ENCODE results near the gene FMNL3.
"Not testable (repeated sequence)": the region's sequence is repeated elsewhere in the genome, so short reads cannot be mapped to it uniquely, and the experiment has no call there.

The FMNL3 gene, protein sequence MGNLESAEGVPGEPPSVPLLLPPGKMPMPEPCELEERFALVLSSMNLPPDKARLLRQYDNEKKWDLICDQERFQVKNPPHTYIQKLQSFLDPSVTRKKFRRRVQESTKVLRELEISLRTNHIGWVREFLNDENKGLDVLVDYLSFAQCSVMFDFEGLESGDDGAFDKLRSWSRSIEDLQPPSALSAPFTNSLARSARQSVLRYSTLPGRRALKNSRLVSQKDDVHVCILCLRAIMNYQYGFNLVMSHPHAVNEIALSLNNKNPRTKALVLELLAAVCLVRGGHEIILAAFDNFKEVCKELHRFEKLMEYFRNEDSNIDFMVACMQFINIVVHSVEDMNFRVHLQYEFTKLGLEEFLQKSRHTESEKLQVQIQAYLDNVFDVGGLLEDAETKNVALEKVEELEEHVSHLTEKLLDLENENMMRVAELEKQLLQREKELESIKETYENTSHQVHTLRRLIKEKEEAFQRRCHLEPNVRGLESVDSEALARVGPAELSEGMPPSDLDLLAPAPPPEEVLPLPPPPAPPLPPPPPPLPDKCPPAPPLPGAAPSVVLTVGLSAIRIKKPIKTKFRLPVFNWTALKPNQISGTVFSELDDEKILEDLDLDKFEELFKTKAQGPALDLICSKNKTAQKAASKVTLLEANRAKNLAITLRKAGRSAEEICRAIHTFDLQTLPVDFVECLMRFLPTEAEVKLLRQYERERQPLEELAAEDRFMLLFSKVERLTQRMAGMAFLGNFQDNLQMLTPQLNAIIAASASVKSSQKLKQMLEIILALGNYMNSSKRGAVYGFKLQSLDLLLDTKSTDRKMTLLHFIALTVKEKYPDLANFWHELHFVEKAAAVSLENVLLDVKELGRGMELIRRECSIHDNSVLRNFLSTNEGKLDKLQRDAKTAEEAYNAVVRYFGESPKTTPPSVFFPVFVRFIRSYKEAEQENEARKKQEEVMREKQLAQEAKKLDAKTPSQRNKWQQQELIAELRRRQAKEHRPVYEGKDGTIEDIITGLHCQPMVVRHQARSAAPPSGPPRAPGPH

DNA sequence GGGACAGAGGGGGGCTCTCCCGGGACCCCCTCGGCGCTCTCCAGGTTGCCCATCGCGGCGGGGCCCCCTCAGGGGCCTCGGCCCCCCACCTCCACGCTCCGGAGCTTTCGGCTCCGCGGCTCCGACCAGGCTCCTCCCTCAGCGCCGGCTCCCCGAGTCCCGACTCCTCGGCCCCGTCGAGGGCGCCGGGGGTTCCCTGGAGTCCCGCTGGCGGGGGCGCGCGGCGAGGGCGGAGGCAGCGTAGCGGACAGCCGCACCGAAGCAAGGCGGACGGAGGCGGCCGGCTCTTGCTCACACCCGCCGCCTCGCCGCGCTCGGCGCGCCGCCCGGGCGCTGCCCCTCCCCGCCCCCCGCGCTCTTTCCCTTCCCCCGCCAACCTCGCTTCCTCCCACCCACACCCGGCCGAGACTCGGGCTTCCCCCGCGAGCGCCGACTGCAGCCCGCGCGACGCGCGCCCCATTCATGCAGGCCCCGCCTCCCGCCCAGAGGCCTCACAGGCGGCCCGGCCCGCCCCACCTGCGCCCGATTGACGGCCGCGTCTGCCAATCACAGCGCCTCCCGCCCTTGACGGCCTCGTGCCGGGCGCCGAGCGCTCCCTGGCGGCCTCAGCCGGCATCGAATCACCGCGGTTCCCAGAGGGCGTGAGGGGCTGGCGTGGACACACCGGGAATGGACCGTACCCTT, at the start of gene FMNL3:
TSS of gene FMNL3 (minus strand) at position 278 of the 684 bp plus-strand sequence. CDS start at position 53, 225 bp downstream.
- peak; percentile 99 for DNase-seq (ENCODE audit: low read depth)

DNA sequence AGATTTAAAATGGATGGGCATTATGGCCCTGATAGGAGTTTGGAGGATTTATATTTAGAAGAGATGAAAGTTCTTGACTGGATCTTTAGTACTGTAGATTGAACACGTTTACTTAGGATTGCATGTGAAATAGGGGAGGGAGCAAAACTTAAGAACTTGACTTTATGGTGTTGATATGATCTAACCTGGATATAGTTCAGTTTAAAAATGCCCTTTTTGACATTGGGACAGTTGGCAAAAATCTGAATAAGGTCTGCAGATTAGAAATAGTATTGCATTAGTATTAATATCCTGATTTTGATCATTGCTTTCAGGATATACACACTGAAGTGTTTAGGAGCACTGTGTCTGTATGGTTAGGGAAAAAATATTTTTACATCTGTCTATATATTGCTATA, 43.8 kb upstream of the FMNL3 start:
- DNase-seq (ENCODE audit: low read depth): no peak

DNA sequence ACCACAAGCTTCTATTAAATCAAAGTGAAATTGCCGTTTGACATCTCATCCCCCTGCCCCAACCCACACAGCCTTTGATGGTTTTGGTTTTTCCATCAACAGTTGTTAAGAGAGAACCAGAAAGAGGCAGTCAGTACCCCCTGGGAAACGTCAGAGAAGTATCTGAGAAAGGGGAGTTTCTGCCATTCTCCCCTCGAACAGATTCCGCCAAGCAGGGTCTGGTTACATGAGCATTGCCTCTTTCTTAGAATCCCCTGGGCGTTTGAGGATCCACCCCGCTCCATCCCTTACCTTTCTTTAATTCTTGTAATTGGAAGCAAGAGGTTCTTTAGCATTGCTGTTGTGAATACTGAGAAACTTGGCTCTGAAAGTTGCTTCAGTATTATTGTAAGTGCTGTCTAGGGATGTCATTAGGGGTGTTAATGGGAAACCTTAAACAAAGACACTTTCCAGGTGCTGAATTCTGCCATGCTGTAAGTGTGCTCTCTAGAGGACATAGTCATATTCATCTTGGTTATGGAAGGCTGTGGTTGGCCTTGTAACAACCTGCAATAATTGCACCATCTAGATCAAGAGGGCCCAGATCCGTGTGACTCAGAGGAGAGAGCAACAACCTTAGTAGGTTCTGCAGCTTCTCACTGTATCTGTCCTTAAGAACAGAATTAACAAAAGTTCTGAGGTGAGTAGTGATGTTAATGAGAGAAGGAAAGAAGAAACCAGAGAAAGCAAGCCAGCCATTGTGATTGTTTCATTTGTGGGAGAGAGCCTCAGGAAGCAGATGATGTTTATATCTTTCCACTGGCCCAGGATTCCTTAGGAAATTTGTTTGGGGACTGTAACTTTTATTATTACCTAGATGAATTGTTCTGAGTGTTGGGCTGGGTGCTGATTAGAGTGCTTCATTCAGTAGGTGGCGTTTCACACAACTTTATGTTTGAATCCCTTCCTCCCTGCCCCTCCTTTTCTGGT, 43.1 kb upstream of the FMNL3 start:
- no peak for DNase-seq (ENCODE audit: low read depth)

DNA sequence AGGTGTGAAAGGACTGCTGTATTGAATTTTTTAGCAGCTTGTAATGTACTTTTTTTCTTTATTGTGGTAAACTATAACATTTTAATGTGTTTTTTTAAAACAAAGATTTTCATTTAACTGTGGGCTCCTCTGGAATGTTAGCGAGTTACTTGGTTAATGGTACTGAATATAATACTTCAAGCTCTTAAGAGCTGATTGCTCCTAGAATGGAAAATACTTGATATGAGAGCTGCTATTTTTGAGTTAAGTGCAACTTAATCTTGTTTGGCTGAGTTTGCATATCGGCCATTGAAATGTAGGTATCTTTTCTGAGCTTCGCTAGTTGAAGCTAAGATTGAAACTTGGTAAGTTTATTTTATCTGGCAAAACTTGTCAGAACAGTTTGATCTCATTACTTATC, 41.6 kb upstream of the FMNL3 start:
- DNase-seq (ENCODE audit: low read depth): no peak

DNA sequence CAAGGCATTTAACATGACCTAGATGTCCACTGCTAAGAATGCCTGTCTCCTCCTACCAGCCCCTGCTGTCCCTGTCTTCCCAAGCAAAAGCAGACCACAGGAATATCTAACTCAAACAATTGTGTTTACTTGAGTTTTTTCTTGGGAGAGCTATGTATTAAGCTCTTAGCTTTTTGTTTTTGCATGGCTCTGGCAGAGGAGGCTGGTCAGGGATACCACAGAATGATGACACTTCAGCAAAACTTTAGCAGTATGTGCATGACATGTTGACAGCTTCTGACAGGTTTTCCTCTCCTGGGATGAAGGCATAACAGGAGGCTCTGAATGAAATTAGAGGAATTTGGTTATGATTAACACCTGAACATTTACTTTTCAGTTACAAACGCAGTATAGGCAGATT, 41.1 kb upstream of the FMNL3 start:
- no peak for DNase-seq (ENCODE audit: low read depth)

DNA sequence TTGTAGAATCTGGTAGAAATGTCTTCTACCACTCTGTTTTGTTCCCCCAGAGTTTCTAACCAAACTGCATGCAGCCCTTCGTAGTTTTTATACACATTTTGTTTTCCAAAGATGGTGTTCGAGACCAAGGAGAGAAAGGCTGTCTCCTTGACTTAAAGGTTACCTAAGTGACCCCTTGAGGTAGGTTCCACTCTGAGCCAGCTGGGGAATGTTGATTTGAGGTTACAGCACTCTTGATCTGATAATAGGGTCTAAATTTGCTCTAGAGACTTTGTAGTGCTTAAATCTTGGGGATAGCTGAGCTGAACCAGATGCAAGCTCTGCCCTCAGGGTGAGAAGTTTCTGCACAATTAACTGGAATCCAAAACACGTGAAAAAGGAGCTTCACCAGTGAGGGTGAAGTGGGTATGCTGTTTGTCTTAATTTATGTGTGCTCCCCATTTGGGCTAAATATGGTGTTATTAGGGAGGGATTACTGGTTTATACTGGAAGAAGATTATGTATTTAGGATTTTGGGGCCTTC, 37.2 kb upstream of the FMNL3 start:
- DNase-seq (ENCODE audit: low read depth): no peak

DNA sequence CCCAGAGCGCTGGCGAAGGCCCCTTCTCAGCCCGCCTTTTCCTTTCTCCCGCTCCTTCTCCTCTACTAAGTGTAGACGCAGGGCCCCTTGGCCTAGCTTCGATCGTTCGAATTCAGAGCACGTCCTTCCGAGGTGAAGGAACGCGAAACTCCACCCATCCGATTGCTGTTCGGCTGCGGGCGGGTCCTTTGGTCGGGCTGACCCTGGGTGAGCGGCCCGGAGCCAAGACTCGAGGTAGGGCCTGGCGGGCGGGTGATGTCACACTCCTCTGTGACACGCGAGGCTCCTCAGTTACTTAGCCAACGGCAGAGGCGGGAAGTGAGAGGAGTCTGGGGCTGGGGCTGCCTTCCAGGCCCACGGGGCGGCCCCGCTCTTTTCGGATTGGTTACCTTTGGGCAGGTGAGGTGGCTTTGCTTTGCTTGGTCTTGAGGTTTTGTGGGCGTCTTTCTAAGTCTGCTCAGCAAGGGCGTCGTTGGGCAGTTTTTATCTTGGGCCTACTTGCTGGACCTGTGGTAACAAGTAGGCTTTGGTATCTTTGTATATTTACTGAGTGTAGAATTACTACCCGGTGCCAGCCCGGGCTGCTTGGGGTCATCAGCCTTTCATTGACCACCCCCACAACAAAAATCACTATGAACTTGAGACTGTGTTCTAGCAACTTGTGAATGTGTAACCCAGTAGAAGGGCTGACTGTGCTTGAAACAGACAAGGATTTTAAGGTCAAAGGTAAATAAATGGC, 34.8 kb upstream of the FMNL3 start:
- DNase-seq (ENCODE audit: low read depth): peak; percentile 65

DNA sequence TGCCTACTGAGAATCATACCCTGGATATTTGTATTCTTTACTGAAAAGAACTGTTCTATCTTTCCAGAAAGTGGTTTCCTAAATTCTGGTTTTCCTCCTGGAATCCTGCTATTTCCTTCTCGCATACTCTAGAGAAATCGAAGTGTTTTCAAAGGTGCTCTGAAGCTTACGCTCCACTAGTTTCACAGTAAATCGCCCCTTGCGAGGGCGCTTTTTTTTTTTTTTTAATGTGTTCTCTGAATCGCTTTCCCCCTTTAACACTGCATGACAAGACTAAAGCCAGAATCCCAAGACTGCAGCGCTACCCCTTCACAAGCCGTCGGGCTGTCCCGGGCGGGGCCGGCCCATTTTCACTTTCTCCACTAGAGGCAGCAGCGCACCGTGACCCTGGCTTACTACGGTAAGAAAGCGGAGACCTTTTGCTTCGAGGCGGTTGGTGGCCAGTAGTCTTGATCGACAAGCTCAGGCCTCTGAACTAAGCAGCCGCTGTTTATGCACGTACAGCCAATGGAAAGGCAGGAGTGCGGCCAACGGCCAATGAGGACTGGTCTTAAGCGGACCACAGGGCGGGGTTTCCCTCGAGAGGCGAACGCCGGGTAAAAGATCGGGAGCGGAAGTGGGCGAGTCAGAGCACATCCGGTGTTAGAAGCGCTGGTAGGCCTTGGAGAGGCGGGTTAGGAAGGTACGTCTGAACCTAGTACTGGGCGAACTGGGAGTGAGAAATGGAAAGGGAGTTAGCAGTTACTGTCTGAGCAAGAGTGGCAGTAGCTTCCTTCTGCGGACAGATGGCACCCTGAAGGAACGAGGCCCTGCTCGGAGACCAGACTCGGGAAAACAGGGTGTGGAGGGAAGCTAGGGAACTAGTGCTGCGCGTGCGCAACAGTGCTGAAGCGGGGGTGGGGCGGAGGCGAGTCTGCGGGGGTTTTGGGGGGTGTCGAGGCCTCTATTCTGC, 34.0 kb upstream of the FMNL3 start, which contains the start of gene TMBIM6:
TSS of gene TMBIM6 (plus strand) at position 628 of the 952 bp plus-strand sequence. CDS start 10,937 bp downstream, outside the sequence.
- peak; percentile 98 for DNase-seq (ENCODE audit: low read depth)

DNA sequence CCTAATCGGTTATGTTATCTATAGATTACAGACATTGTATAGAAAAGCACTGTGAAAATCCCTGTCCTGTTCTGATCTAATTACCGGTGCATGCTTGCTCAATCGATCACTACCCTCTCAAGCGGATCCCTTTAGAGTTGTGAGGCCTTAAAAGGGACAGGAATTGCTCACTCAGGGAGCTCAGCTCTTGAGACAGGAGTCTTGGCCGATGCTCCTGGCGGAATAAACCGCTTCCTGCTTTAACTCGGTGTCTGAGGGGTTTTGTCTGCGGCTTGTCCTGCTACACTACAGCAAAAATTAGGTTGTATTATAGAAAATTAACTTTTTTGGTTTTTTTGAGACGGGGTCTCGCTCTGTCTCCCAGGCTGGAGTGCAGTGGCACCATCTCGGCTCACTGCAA, 33.1 kb upstream of the FMNL3 start:
- DNase-seq (ENCODE audit: low read depth): not testable (repeated sequence)

DNA sequence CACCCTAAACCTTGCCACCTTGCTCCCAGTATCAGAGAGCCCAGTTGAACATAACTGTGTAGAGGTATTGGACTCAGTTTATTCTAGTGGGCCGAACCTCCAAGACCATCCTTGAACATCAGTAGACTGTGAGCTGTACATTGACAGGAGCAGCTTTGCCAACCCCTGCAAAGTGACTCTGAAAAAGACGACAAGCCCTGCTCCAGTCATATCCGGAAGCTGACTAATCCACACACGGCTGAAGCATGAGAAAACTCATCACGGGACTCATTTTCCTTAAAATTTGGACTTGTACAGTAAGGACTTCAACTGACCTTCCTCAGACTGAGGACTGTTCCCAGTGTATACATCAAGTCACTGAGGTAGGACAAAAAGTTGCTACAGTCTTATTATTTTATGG, 31.5 kb upstream of the FMNL3 start:
- DNase-seq (ENCODE audit: low read depth): not testable (repeated sequence)

DNA sequence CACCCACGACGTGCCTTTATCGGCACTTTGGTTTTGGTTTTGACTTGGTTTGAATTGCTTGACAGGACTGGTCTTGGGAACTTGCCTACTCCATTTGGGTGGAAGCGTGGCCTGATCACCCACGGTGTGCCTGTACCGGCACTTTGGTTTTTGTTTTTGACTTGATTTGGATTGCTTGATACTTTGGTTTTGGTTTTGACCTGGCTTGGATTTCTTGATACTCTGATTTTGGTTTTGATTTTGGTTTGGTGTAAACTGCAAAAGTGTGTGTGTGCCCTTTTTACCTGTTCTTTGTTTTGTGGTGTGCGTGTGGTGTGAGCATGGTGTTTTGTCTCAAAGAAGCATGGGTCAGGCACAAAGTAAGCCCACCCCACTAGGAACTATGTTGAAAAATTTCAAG, 27.7 kb upstream of the FMNL3 start:
- DNase-seq (ENCODE audit: low read depth): not testable (repeated sequence)

DNA sequence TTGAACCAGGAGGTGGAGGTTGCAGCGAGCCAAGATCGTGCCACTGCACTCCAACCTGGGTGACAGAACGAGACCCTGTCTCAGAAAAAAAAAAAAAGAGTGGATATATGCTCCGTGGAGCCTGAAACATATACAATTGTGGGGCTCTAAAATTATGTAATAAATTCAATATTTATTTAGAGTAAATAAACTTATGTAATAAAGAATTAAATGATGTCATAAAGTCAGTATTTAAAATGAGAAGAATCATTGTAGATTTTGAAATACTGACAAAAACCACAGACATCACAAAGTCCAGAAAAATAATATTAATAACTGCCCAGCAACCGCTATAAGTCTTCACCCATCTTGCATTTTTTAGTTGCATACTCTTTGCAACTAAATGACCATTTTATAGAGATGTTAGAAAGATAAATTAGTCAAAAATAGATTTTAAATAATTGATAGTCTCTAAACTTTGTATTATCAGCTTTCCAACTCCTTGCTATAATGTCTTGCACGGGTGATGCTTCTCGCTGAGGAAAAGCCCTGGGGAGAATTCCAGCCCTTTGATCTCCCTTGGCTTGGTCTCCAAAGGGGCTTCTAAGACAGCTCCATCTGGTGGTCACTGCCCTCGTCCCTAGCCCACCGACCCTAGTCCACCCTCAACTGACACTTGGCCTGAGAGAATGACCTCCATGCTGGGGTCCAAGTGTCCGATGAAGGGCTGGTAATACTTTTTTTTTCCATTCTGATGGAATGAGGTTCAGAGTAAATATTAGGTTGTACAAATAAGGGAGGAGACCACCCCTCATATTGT, 26.2 kb upstream of the FMNL3 start:
- no peak for DNase-seq (ENCODE audit: low read depth)

DNA sequence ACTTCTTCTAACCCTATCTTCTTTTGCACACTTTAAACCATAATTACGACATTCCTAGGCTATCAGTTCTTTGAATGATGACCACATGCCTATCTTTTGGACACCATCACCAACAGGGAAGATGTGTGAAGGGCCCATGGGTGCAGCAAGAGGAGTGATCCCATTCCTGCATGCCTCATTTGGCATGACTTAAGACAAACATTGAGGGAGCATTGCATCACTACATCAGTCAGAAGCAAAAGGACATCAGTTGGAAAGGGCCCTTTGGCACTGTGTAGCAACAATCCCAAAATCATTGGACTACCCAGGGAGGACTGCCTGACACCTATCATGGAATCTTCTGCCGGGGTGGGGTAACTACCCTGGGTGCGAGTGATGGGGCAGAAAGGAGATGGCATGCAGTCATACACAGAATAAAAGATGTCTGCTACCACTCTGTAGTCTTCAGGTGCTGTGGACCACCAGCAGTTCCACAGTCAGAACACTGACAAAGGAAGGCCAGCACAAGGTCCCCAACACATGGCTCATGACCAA, 23.4 kb upstream of the FMNL3 start:
- DNase-seq (ENCODE audit: low read depth): no peak

DNA sequence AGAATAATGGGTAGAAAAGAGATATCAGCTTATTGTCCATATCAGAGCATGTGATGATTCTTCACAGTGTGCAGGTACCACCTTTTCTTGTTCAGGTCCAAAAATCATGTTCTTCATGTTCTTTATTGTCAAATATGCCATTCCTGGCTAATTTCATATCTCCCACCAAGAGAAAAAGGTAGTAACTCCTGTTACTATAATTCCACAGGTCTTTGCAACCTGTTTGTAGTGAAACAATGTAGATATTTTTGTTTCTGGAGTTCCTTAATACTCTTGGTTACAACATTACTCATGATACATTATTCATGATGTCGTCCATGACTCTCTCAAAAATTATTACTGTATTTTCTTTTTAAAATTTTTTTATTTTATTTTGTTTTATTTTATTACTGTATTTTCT, 22.8 kb upstream of the FMNL3 start:
- DNase-seq (ENCODE audit: low read depth): no peak

DNA sequence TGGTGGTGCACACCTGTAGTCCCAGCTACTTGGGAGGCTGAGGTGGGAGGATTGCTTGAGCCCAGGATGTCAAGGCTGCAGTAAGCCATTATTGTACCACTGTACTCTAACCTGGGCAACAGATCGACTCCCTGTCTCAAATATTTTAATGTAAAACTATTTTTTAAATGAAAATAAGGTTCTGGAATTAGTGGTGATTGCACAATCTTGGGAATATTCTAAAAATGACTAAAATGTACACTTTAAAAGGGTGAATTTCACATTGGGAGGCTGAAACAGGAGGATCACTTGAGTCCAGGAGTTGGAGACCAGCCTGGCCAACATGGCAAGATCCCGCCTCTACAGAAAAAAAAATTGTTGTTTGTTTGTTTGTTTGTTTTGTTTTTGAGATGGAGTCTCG, 21.2 kb upstream of the FMNL3 start:
- DNase-seq (ENCODE audit: low read depth): no peak

DNA sequence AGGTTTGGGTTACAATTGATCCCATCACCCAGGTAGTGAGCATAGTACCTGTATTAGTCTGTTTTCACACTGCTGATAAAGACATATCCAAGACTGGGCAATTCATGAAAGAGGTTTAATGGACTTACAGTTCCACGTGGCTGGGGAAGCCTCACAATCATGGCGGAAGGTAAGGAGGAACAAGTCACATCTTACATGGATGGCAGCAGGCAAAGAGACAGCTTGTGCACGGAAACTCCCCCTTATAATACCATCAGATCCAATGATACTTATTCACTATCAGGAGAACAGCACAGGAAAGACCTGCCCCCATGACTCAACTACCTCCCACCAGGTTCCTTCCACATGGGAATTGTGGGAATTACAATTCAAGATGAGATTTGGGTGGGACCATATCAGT, 14.2 kb upstream of the FMNL3 start:
- DNase-seq (ENCODE audit: low read depth): not testable (repeated sequence)

DNA sequence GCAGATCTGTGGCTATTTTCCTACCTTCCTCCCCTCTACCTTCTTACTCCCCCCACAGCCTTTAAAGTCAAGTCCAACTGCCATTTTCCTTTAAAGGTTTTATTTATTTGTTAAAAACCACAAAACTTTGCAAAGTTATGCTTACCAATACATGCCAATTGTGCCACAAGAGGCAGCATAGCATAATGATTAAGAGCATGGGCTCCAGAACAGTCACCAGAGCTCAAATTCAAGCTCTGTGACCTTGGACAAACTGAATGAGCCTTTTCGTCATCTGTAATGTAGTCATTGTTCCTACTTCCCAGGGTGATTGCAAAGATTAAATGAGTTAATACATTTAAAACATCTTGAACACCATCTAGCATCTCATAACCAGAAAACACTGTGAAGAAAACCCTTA, 13.0 kb upstream of the FMNL3 start:
- no peak for DNase-seq (ENCODE audit: low read depth)

DNA sequence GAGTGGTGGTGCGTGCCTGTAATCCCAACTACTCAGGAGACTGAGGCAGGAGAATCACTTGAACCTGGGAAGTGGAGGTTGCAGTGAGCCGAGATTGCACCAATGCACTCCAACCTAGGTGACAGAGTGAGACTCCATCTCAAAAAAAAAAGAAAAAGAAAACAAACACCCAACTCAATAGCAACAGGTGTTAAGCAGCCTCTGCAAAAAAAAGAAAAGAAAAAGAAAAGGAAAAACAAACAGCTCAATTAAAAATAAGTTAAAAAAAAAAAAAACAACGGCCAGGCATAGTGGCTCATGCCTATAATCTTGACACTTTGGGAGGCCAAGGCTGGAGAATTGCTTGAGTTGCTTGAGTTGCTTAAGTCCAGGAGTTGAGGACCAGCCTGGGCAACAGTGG, 10.6 kb upstream of the FMNL3 start:
- DNase-seq (ENCODE audit: low read depth): not testable (repeated sequence)
